OCI-LY3 (cell line): ENCODE measurements around the gene PHOSPHO1.

ENCODE experiments used
- CTCF ChIP-seq: fragments of 200-600, 300-600 bp; sonication (generic); IDR thresholded peaks from 2 replicates; pipeline ENCODE4 v1.5.1; 2014; ENCODE audit warnings: antibody characterized with exemption, low read length, low read depth
- EZH2phosphoT487 ChIP-seq: fragments of 200-600 bp; shearing (Covaris generic); IDR thresholded peaks from 2 replicates; pipeline ENCODE4 v1.6.1; 2018; ENCODE audit warnings: antibody characterized with exemption, mixed run types, low read depth

GRCh38 chr17:49210158-49211029 lies 20.2 kb downstream of the PHOSPHO1 start, which contains the start of the genes ABI3 and GNGT2:
- TF ChIP-seq CTCF = no peak
- no peak for TF ChIP-seq EZH2phosphoT487
